Activated CD4-positive, CD25-positive, alpha-beta regulatory T cell treated with anti-CD3 and anti-CD28 coated beads, Interleukin-2, amount 50 U/mL, for 16 hours (primary cell): ENCODE results near the gene GNAT1.

Experiments used
- DNase-seq: peaks from one replicate; pipeline ENCODE4 v3.0.0-alpha.2; 2020; ENCODE audit warnings: low read depth, low spot score

Gene GNAT1

GRCh38 chr3:50162034-50162883, 29.2 kb upstream of the GNAT1 start:
- DNase-seq, result no peak

- no peak for DNase-seq
Observed at GRCh38 chr3:50163572-50164455, 27.6 kb upstream of the GNAT1 start.

GRCh38 chr3:50164481-50164880, 26.9 kb upstream of the GNAT1 start:
- no peak for DNase-seq

GRCh38 chr3:50164984-50165909, 26.2 kb upstream of the GNAT1 start:
- DNase-seq, result no peak

- no peak for DNase-seq
Observed at GRCh38 chr3:50165910-50166538, 25.4 kb upstream of the GNAT1 start.

- DNase-seq, result no peak
Observed at GRCh38 chr3:50166620-50167019, 24.8 kb upstream of the GNAT1 start.

- no peak for DNase-seq
Observed at GRCh38 chr3:50167069-50167840, 24.2 kb upstream of the GNAT1 start.

- no peak for DNase-seq
Observed at GRCh38 chr3:50167841-50168209, 23.6 kb upstream of the GNAT1 start.

- DNase-seq, result no peak
Observed at GRCh38 chr3:50168388-50168787, 23.0 kb upstream of the GNAT1 start.

- no peak for DNase-seq
Observed at GRCh38 chr3:50168791-50169190, 22.6 kb upstream of the GNAT1 start.

- no peak for DNase-seq
Observed at GRCh38 chr3:50169232-50169832, 22.1 kb upstream of the GNAT1 start.

GRCh38 chr3:50169858-50170257, 21.6 kb upstream of the GNAT1 start:
- no peak for DNase-seq

GRCh38 chr3:50170689-50171088, 20.7 kb upstream of the GNAT1 start:
- DNase-seq, result no peak

GRCh38 chr3:50171540-50172301, 19.7 kb upstream of the GNAT1 start:
- DNase-seq, result no peak

GRCh38 chr3:50172626-50173220, 18.7 kb upstream of the GNAT1 start:
- DNase-seq, result no peak

- no peak for DNase-seq
Observed at GRCh38 chr3:50173685-50174516, 17.5 kb upstream of the GNAT1 start.

- DNase-seq, result no peak
Observed at GRCh38 chr3:50174517-50174895, 16.9 kb upstream of the GNAT1 start.

GRCh38 chr3:50174947-50175524, 16.4 kb upstream of the GNAT1 start:
- DNase-seq, result no peak
